ENCODE data around the gene KRTAP5-11.
"Not testable (repeated sequence)": the region's sequence is repeated elsewhere in the genome, so short reads cannot be mapped to it uniquely, and the experiment has no call there.

- TF ChIP-seq, protein P1, sequence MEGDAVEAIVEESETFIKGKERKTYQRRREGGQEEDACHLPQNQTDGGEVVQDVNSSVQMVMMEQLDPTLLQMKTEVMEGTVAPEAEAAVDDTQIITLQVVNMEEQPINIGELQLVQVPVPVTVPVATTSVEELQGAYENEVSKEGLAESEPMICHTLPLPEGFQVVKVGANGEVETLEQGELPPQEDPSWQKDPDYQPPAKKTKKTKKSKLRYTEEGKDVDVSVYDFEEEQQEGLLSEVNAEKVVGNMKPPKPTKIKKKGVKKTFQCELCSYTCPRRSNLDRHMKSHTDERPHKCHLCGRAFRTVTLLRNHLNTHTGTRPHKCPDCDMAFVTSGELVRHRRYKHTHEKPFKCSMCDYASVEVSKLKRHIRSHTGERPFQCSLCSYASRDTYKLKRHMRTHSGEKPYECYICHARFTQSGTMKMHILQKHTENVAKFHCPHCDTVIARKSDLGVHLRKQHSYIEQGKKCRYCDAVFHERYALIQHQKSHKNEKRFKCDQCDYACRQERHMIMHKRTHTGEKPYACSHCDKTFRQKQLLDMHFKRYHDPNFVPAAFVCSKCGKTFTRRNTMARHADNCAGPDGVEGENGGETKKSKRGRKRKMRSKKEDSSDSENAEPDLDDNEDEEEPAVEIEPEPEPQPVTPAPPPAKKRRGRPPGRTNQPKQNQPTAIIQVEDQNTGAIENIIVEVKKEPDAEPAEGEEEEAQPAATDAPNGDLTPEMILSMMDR (conservative IDR thresholded peaks at IDR 0.05; ENCODE audit: low read length) = not testable (repeated sequence)
- not testable (repeated sequence) for TF ChIP-seq EZH2phosphoT487 (IDR thresholded peaks at IDR 0.05; ENCODE audit: borderline replicate concordance)
Observed at GRCh38 chr11:71608272-71608671, 25.6 kb upstream of the KRTAP5-11 start.

Measured in Loucy (cell line).